GM21515 (cell line): ENCODE measurements around the gene AHRR.
"Not testable (repeated sequence)": the region's sequence is repeated elsewhere in the genome, so short reads cannot be mapped to it uniquely, and the experiment has no call there.

ENCODE experiments used
- ATAC-seq: cut with Tn5 transposase; IDR thresholded peaks from one replicate; pipeline ENCODE4 v1.9.1; 2021; ENCODE audit not compliant: unreplicated experiment

Gene AHRR

GRCh38 chr5:470961-471749 lies 149.6 kb downstream of the AHRR start:
- no peak for ATAC-seq

GRCh38 chr5:471750-472058 lies 150.2 kb downstream of the AHRR start:
- ATAC-seq = no peak

- ATAC-seq = peak; percentile 25
Measured at GRCh38 chr5:472076-472655, 150.7 kb downstream of the AHRR start.

GRCh38 chr5:472656-473550 lies 151.4 kb downstream of the AHRR start:
- ATAC-seq = peak; percentile 69

- ATAC-seq = peak; percentile 0
Measured at GRCh38 chr5:473551-474192, 152.2 kb downstream of the AHRR start.

- ATAC-seq = not testable (repeated sequence)
Measured at GRCh38 chr5:474232-474839, 152.8 kb downstream of the AHRR start.

GRCh38 chr5:474840-475661 lies 153.5 kb downstream of the AHRR start:
- ATAC-seq = no peak

GRCh38 chr5:475704-476101 lies 154.2 kb downstream of the AHRR start:
- no peak for ATAC-seq

- ATAC-seq = no peak
Measured at GRCh38 chr5:476102-476813, 154.7 kb downstream of the AHRR start.

GRCh38 chr5:476814-477175 lies 155.3 kb downstream of the AHRR start:
- no peak for ATAC-seq

- no peak for ATAC-seq
Measured at GRCh38 chr5:477247-477646, 155.7 kb downstream of the AHRR start.

GRCh38 chr5:477871-478270 lies 156.4 kb downstream of the AHRR start:
- ATAC-seq = no peak

- no peak for ATAC-seq
Measured at GRCh38 chr5:478369-478981, 157.0 kb downstream of the AHRR start.

- no peak for ATAC-seq
Measured at GRCh38 chr5:478982-479535, 157.5 kb downstream of the AHRR start.

GRCh38 chr5:479566-480319 lies 158.2 kb downstream of the AHRR start:
- ATAC-seq = no peak

GRCh38 chr5:481347-481746 lies 159.8 kb downstream of the AHRR start:
- ATAC-seq = no peak

- ATAC-seq = no peak
Measured at GRCh38 chr5:482021-482420, 160.5 kb downstream of the AHRR start.

- ATAC-seq = no peak
Measured at GRCh38 chr5:482506-482905, 161.0 kb downstream of the AHRR start.
